ENCODE results near the gene CHRNB1.

CHRNB1 gene

GRCh38 chr17:7415784-7416183 is 29.1 kb upstream of the CHRNB1 start:
- no peak for DNase-seq

GRCh38 chr17:7416323-7416722 is 28.5 kb upstream of the CHRNB1 start:
- DNase-seq: no peak

GRCh38 chr17:7417056-7417655 is 27.7 kb upstream of the CHRNB1 start:
- DNase-seq: no peak

- no peak for DNase-seq
Observed at GRCh38 chr17:7418472-7419152, 26.2 kb upstream of the CHRNB1 start.

GRCh38 chr17:7419819-7420610 is 24.8 kb upstream of the CHRNB1 start, which contains the start of gene SPEM1:
Gene SPEM1 (plus strand): TSS chr17:7420324. CDS start chr17:7420385, 61 bp downstream.
- DNase-seq: no peak

- DNase-seq: no peak
Observed at GRCh38 chr17:7421186-7421585, 23.7 kb upstream of the CHRNB1 start.

GRCh38 chr17:7423679-7424078 is 21.2 kb upstream of the CHRNB1 start:
- DNase-seq: no peak

- DNase-seq: no peak
Observed at GRCh38 chr17:7425316-7425715, 19.5 kb upstream of the CHRNB1 start, which contains the start of gene SPEM2. Gene SPEM2 (plus strand): TSS chr17:7425616. CDS start chr17:7425689, 73 bp downstream.

- no peak for DNase-seq
Observed at GRCh38 chr17:7425756-7426155, 19.1 kb upstream of the CHRNB1 start.

- DNase-seq: no peak
Observed at GRCh38 chr17:7426203-7426863, 18.5 kb upstream of the CHRNB1 start.

- no peak for DNase-seq
Observed at GRCh38 chr17:7426896-7427489, 17.9 kb upstream of the CHRNB1 start.

- no peak for DNase-seq
Observed at GRCh38 chr17:7427549-7427948, 17.3 kb upstream of the CHRNB1 start.

- DNase-seq: no peak
Observed at GRCh38 chr17:7428557-7428956, 16.3 kb upstream of the CHRNB1 start, which contains the start of gene SPEM3. Gene SPEM3 (plus strand): TSS chr17:7428857. CDS start chr17:7428903, 46 bp downstream.

GRCh38 chr17:7429722-7430121 is 15.1 kb upstream of the CHRNB1 start:
- DNase-seq: no peak

GRCh38 chr17:7431231-7431630 is 13.6 kb upstream of the CHRNB1 start:
- no peak for DNase-seq

GRCh38 chr17:7432296-7432695 is 12.6 kb upstream of the CHRNB1 start:
- no peak for DNase-seq

GRCh38 chr17:7435676-7436555 is 8.9 kb upstream of the CHRNB1 start:
- peak; percentile 49 for DNase-seq

GRCh38 chr17:7436556-7437368 is 8.1 kb upstream of the CHRNB1 start:
- peak; percentile 78 for DNase-seq

- no peak for DNase-seq
Observed at GRCh38 chr17:7437369-7437863, 7.4 kb upstream of the CHRNB1 start.

GRCh38 chr17:7437950-7438614 is 6.8 kb upstream of the CHRNB1 start:
- peak; percentile 69 for DNase-seq

Data from stimulated activated CD4-positive, alpha-beta T cell treated with anti-CD3 and anti-CD28 coated beads, Interleukin-12 subunit alpha, Interleukin-12 subunit beta, amount 100 ng/mL, for 4 hours (primary cell).